Osteoblast (primary cell): ENCODE data around the gene GTPBP2. TPM values are rescaled to one million over a fixed set of nuclear protein-coding genes. Genes with fewer than 3 reads are reported as not detected.

Experiments used
- DNase-seq: peaks from one replicate; pipeline ENCODE4 v3.0.0; 2011; ENCODE audit warnings: low spot score, mixed read lengths; ENCODE audit not compliant: insufficient read length; ENCODE audit errors: missing footprints
- H2AFZ ChIP-seq: 2 replicates; pipeline ENCODE4 v1.6.0; 2011; ENCODE audit warnings: mild to moderate bottlenecking, low read length
- H3K27ac ChIP-seq: 2 replicates; pipeline ENCODE4 v1.5.1; 2011; ENCODE audit warnings: mild to moderate bottlenecking, low read depth, low read length, moderate library complexity
- H3K27me3 ChIP-seq: 2 replicates; pipeline ENCODE4 v1.6.0; 2012; ENCODE audit warnings: mild to moderate bottlenecking, control low read depth, inconsistent platforms, low read length, moderate library complexity; ENCODE audit not compliant: insufficient read depth
- H3K36me3 ChIP-seq: 2 replicates; pipeline ENCODE4 v1.5.1; 2011; ENCODE audit warnings: mild to moderate bottlenecking, low read length, control low read depth, moderate library complexity; ENCODE audit not compliant: insufficient read depth
- H3K4me1 ChIP-seq: 2 replicates; pipeline ENCODE4 v1.5.1; 2011; ENCODE audit warnings: mild to moderate bottlenecking, low read length, control low read depth, moderate library complexity; ENCODE audit not compliant: insufficient read depth
- H3K4me2 ChIP-seq: 2 replicates; pipeline ENCODE4 v1.6.0; 2011; ENCODE audit warnings: mild to moderate bottlenecking, low read length; ENCODE audit not compliant: insufficient read depth
- H3K4me3 ChIP-seq: fragments of 200-600 bp; sonication (generic); 3 replicates; pipeline ENCODE4 v1.5.1; 2012; ENCODE audit warnings: mild to moderate bottlenecking, low read length, inconsistent platforms; ENCODE audit not compliant: insufficient read depth
- H3K79me2 ChIP-seq: 2 replicates; pipeline ENCODE4 v1.6.0; 2012; ENCODE audit warnings: mild to moderate bottlenecking, low read length, control low read depth, inconsistent platforms; ENCODE audit not compliant: insufficient read depth
- H3K9me3 ChIP-seq: 2 replicates; pipeline ENCODE4 v1.5.1; 2011; ENCODE audit warnings: low read depth, low read length, control low read depth
- H4K20me1 ChIP-seq: 2 replicates; pipeline ENCODE4 v1.6.0; 2012; ENCODE audit warnings: mild to moderate bottlenecking, low read length, control low read depth; ENCODE audit not compliant: insufficient read depth
- total RNA-seq: library from RNA; depleted of rRNA; stranded (reverse); fragments of >200 nt; gene quantifications from 2 replicates; pipeline ENCODE4 v1.2.3, GENCODE V29; 2012
- TF ChIP-seq, protein P1 (sequence below): IDR thresholded peaks from 2 replicates; pipeline ENCODE4 v1.5.1; 2011; ENCODE audit warnings: mild to moderate bottlenecking, low read depth, low read length, moderate library complexity; ENCODE audit errors: extremely low read depth

GTPBP2 gene
- total RNA-seq, 1 donor = 84.0 TPM

GRCh38 chr6:43613721-43614395, 15.2 kb downstream of the GTPBP2 start:
- no peak overlapping the region for H2AFZ ChIP-seq
- no peaks in the 10 kb centered on the region for H3K9me3 ChIP-seq
- peaks cover 52% of the 10 kb centered on the region for H3K36me3 ChIP-seq
- TF ChIP-seq, protein P1, sequence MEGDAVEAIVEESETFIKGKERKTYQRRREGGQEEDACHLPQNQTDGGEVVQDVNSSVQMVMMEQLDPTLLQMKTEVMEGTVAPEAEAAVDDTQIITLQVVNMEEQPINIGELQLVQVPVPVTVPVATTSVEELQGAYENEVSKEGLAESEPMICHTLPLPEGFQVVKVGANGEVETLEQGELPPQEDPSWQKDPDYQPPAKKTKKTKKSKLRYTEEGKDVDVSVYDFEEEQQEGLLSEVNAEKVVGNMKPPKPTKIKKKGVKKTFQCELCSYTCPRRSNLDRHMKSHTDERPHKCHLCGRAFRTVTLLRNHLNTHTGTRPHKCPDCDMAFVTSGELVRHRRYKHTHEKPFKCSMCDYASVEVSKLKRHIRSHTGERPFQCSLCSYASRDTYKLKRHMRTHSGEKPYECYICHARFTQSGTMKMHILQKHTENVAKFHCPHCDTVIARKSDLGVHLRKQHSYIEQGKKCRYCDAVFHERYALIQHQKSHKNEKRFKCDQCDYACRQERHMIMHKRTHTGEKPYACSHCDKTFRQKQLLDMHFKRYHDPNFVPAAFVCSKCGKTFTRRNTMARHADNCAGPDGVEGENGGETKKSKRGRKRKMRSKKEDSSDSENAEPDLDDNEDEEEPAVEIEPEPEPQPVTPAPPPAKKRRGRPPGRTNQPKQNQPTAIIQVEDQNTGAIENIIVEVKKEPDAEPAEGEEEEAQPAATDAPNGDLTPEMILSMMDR = no peak
- H3K4me1 ChIP-seq = peaks cover 4% of the 10 kb centered on the region
- no peaks in the 10 kb centered on the region for H3K79me2 ChIP-seq
- no peaks in the 10 kb centered on the region for H3K27me3 ChIP-seq
- H3K4me3 ChIP-seq = no peak overlapping the region
- no peak overlapping the region for H3K4me2 ChIP-seq
- DNase-seq = no peak
- peaks cover 2% of the 10 kb centered on the region for H4K20me1 ChIP-seq
- no peak overlapping the region for H3K27ac ChIP-seq

GRCh38 chr6:43610431-43610830, 18.6 kb downstream of the GTPBP2 start:
- Histone ChIP-seq H3K9me3 (no peaks in the 10 kb centered on the region), H3K4me1 (peaks cover 9% of the 10 kb centered on the region), H3K36me3 (peaks cover 67% of the 10 kb centered on the region), H3K4me2 (no peak overlapping the region), H3K4me3 (no peak overlapping the region), H3K79me2 (no peaks in the 10 kb centered on the region), H3K27me3 (no peaks in the 10 kb centered on the region), H2AFZ (no peak overlapping the region), H4K20me1 (peaks cover 2% of the 10 kb centered on the region), H3K27ac (peak overlapping the region; percentile 39)
- DNase-seq = no peak
- TF ChIP-seq, protein P1 = no peak

DNA sequence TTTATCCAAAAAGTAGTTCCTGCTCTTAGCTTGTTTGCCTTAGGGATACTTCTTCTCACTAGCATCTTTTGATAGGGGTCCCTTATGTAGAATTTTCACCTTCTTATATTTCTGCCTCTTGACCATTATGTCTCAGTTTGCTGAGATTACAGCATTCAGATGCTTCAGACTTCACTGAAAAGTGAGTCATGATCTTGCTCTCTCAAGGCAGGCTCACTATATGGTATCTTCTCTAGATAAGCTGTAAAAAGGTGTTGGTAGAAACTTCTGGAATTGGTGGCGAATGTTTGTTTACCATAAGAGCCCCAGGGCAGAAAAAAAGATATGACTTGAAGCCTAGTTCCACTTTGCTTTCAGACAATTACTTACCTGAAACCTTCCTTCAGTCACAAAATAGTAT, 19.7 kb downstream of the GTPBP2 start:
- Histone ChIP-seq H2AFZ (no peak overlapping the region), H3K27ac (peak overlapping the region; percentile 35), H3K4me2 (no peak overlapping the region), H3K4me1 (peaks cover 14% of the 10 kb centered on the region), H3K36me3 (peaks cover 68% of the 10 kb centered on the region), H3K79me2 (no peaks in the 10 kb centered on the region), H3K9me3 (no peaks in the 10 kb centered on the region), H3K4me3 (no peak overlapping the region), H3K27me3 (no peaks in the 10 kb centered on the region), H4K20me1 (peaks cover 2% of the 10 kb centered on the region)
- DNase-seq = no peak
- TF ChIP-seq, protein P1 = no peak

DNA sequence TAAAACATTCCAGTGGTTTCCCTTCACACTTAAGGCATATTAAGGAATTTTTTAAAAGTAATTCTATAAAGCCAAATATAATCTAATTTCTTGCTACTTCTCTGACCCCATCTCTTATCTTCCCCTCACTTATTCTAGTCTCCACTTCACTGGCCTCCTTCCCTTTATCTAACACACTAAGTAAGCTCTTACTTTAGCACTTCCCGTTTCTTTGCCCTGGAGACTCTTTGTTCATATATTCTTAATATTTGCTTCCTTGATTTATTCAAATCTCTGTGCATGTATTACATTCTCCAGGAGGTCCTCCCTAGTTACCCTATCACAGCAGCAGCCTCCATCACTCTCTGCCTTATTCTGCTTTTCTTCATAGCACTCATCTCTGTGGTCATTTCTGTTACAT, 20.3 kb downstream of the GTPBP2 start:
- Histone ChIP-seq H3K27me3 (no peaks in the 10 kb centered on the region), H3K4me2 (no peak overlapping the region), H3K4me3 (no peak overlapping the region), H3K79me2 (no peaks in the 10 kb centered on the region), H3K4me1 (peaks cover 16% of the 10 kb centered on the region), H2AFZ (no peak overlapping the region), H3K36me3 (peaks cover 64% of the 10 kb centered on the region), H3K27ac (no peak overlapping the region), H4K20me1 (peaks cover 2% of the 10 kb centered on the region), H3K9me3 (no peaks in the 10 kb centered on the region)
- DNase-seq = no peak
- TF ChIP-seq, protein P1 = no peak
